DMS53 treated with DMSO at 0.1 percent for 48 hours (cell line): ENCODE results near the gene UBD.

ENCODE experiments used
- DNase-seq: peaks from one replicate; lab custom pipeline; 2025; ENCODE audit not compliant: unreplicated experiment; lab: John Stamatoyannopoulos, UW

The UBD gene

DNA sequence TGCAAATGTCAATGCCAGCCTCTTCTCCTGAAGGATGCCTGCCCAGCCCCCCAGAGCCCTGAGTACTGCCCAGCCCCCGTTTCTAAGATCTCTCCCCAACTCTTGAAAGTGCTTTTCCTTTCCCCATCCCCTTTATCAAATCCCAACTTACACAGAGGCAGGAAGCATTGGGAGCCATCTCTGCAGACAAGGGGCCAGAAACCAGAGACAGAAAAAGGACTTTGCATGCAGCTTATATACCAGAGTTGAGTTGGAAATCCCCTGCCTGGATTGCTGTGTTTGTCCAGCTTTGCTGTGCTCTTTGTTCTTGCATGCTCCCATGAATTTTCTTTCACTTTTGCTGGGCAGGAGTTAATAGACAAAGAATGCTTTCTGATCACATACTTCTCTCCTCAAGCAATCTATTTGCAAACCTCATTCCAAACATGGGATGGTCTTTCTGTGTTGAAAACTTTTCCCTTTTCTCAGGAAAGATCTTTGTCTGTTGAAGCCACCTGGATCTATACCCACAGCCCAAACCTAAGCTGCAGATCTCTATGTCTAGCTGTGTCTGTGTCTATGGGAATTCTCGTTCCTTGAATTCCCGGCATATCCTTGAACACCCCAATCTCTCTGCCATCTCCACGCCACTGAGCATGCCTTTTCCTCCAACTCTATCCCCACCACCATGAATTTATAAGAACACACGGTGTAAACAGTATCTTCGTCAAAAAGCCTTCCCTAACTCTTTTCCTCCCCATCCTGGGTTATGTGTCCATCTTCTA is at the start of gene UBD:
UBD (minus strand) TSS at position 209 of the 764 bp plus-strand sequence; CDS start at position 178, 31 bp downstream.
- peak; percentile 9 for DNase-seq

DNA sequence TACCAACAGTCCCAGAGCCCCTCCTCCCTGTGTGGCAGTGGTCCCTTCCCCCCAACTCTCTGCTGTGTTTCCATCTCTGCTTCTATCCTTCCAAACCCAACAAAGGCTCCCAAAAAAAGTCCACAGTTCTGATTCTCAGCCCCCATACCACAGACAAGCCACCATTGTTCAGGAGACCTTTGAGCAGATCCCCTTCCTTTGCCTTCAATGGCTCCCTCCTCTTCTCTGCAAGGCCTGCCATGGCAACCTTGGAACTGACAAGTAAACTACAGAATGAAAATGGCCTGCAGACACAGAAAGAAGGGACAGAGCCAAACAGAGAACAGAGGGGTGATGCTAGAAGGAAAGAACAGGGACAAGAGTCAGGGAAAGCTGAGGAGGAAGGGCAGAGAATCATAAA is 48.6 kb upstream of the UBD start:
- DNase-seq = no peak

GRCh38 chr6:29603930-29604329 is 44.4 kb upstream of the UBD start:
- no peak for DNase-seq

DNA sequence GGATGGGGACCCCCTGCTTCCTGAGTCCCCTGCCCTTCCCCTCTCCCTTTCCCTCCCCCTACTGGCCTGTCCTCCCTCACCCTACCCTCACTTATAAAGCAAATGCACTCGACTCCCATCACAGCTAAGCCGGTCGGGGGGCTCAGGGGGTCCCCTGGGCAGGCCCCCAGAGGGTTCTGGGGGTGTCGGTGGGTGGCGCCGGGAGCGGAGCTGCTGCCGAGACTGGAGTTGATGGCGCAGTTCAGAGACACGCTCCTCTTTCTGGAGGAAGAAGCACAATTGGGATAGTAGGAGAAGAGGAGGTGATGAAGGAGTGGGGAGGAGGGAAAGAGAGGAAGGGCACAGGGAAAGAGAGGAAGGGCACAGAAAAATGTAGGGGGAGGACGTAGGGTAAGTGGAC is 43.9 kb upstream of the UBD start:
- DNase-seq = no peak

DNA sequence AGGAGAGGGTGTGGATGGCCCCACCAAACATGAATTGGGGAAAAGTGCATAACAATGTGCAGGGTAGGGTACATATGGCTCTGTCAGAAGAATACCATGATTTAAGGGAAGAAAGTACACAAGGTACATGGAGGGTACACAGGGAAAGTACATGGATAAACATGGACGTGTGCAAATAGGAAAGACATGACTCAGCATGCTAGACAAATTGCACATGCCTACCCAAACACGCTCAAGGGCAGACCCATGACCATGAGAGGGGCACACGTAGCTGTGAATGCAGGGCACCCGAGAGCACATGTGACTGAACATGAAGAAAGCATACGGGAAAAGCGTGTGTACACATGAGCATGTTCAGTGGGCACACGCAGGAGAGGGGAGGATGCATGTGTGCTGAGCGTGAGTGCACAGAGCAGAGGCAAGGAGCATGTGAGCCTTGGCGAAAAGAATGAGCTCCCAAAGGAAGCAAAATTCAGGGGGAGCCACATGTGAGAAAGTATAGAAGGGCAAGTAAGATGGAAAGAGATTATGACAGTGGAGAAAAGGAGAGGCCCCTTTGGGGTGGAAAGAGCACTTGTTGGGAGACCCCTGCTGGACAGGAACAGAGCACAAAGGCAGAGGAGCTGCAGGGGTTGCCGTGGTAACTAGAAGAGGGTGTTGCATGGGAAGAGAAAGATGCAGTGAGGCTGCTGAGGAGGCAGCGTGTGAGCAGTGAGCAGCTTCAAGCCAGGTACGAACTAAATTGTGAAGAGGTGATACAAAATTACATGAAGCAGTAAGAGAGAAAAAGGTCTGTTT is 43.2 kb upstream of the UBD start:
- no peak for DNase-seq

- DNase-seq = no peak
These were observed 38.7 kb upstream of the UBD start for GRCh38 chr6:29598172-29598747.

- no peak for DNase-seq
These were observed 37.7 kb upstream of the UBD start for GRCh38 chr6:29597184-29597583.

DNA sequence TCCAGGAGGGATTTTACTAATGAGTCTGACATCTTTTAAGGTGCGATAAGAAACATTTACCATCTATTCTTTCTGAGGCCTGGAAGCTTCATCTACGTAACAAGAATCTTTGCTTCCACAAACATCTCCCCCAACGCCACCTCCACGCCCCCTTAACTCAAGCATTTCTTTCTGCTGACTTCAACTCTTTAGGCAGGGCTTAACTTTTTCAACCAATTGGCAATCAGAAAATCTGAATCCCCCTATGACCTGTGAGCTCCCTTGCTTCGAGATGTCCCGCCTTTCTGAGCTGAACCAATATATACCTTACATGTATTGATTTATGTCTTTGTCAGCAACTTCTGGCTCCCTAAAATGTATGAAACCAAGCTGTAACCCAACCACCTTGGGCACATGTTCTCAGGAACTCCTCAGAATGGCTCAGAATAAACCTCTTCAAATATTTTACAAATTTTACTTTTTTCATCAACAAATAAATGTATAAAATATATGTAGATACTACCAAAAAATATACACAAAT is 36.9 kb upstream of the UBD start:
- DNase-seq = no peak

GRCh38 chr6:29593199-29593855 is 33.8 kb upstream of the UBD start:
- no peak for DNase-seq

GRCh38 chr6:29591677-29592076 is 32.1 kb upstream of the UBD start:
- DNase-seq = no peak

- no peak for DNase-seq
These were observed 30.8 kb upstream of the UBD start for GRCh38 chr6:29590218-29590808.

- peak; percentile 34 for DNase-seq
These were observed 30.0 kb upstream of the UBD start for GRCh38 chr6:29589423-29590048.

DNA sequence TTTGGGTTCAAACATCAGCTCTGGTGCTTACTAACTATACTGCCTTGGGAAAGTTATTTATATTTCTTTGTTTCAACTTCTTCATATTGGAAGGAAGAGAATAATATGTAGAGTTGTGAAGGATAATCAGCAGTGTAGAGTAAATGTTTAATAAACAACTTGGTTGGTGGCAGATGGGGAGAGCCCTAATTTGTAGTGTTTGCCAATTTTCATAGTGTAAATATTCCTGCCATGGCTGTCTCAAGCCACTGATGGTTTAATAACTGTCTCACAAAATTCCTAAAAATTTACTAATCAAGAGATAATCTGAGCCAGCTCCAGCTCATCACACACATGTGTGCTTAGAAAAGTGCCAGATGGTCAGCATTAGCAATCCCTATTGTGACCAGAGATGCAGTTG is 25.3 kb upstream of the UBD start, which contains the start of gene OR2H2:
OR2H2 (plus strand) TSS at position 301 of the 400 bp plus-strand sequence. CDS start 2,824 bp downstream, outside the sequence.
- DNase-seq = no peak

GRCh38 chr6:29577544-29577943 is 18.0 kb upstream of the UBD start:
- DNase-seq = no peak

- DNase-seq = no peak
These were observed 16.5 kb upstream of the UBD start for GRCh38 chr6:29576056-29576455.

DNA sequence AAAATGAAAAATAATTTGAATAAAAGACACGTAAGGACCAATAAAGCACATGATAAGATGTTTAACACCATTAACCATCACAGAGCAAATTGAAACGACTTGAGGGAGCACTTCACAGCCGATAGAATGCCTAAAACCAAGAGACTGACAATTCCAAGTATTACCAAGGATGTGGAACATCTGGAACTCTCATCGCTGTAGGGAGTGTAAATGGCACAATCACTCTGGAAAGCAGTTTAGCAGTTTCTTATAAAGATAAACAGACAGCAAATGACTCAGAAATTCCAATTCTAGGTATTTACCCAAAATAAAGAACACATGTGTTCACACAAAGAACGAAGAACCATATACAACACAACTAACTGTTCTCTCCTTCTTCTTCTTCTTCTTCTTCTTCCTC is 8.5 kb upstream of the UBD start:
- DNase-seq = no peak

GRCh38 chr6:29567541-29567940 is 8.0 kb upstream of the UBD start:
- no peak for DNase-seq

GRCh38 chr6:29566856-29567255 is 7.3 kb upstream of the UBD start:
- no peak for DNase-seq

DNA sequence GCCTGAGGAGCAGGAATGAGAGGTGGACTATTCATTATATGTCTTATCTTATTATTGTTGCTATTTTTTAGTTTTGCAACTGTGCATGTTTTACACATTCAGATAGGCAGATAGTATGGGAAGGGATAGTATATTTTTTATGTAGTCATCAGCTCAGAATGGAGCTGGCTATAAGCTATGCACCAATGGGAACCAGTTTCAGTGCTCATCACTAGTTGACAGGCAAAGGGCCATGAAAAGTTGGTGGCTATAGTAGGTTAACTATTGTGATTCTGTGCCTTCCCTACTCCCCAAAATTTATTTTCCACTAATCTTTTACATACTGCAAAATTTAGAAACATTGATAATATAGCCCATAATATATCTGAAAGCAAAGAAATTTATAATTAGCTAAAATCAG is 5.3 kb upstream of the UBD start:
- DNase-seq = no peak

DNA sequence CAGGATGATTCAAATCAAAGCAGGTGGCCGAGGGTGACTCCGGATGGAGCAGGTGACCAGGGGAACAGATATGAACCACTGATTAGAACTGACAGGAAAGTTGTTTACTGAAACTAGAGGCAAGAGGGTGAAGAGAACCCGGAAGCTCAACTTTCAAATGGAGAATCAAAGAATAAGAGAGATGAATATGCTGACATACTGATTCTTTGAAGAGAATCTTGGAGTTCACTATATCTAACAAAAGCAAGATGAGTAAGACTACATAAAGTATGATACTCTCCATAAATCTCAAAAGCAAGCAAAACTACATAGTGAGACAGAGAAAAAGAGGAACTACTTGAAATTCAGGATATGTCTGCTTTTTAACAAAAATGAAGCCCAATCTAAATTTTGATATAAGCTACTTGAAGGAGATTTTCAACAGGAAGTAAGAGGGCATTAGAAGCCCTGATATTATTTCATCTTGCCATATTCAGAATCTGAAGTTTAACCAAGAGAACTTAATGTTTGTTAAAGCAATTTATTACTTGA is 4.0 kb upstream of the UBD start:
- no peak for DNase-seq
